ENCODE results near the gene PBX1.

DNA sequence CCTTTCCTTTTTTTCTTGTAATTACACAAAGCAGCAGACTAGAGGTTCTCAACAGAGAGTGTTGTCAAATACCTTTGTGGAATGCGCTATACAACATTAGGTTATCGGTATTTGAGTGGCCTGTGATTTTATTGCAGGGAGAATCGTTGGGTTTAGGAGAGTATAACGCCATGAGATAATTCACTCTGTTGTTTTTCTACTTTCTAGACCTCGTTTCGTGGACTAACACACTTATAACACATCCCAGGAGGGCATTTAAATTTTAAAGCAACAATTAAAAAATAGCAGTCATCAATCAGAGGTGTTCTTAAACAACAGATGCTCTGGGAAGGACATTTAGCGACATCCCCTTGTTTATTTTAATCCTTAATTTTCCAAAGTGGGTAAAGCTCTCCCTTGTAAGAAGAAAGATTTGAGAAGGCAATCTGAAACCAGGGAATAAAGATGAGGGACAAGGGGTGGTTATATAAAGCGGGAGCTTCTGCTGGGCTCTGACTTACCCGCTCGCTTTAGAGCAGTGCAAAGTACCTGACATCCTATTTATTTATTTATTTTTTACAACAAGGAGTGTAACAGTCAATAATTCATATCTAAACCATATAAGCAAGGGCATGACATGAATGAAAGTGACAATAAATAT, 4.9 kb downstream of the PBX1 start:
- TF ChIP-seq EP300 (IDR thresholded peaks at IDR 0.05; ENCODE audit: borderline replicate concordance in 1 of 2, control insufficient read depth in 1 of 2, low read depth in 2 of 2, low read length in 2 of 2) (no peak), CHD2 (IDR thresholded peaks at IDR 0.05; ENCODE audit: borderline replicate concordance, low read depth, low read length) (no peak), ESRRA (IDR thresholded peaks at IDR 0.05; ENCODE audit: low read length) (no peak), EZH2 (IDR thresholded peaks at IDR 0.05; ENCODE audit: borderline replicate concordance, control insufficient read depth, low read depth, low read length) (no peak)
- TF ChIP-seq, protein P1, sequence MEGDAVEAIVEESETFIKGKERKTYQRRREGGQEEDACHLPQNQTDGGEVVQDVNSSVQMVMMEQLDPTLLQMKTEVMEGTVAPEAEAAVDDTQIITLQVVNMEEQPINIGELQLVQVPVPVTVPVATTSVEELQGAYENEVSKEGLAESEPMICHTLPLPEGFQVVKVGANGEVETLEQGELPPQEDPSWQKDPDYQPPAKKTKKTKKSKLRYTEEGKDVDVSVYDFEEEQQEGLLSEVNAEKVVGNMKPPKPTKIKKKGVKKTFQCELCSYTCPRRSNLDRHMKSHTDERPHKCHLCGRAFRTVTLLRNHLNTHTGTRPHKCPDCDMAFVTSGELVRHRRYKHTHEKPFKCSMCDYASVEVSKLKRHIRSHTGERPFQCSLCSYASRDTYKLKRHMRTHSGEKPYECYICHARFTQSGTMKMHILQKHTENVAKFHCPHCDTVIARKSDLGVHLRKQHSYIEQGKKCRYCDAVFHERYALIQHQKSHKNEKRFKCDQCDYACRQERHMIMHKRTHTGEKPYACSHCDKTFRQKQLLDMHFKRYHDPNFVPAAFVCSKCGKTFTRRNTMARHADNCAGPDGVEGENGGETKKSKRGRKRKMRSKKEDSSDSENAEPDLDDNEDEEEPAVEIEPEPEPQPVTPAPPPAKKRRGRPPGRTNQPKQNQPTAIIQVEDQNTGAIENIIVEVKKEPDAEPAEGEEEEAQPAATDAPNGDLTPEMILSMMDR (IDR thresholded peaks at IDR 0.05 in 2 of 3, conservative IDR thresholded peaks at IDR 0.05 in 1 of 3; ENCODE audit: control insufficient read depth in 2 of 3, extremely low read depth in 1 of 3, insufficient read depth in 1 of 3, low read depth in 3 of 3, low read length in 3 of 3), result no peak
